Activated CD8-positive, alpha-beta T cell treated with anti-CD3 and anti-CD28 coated beads, Interleukin-2, amount 10 ng/mL, durations not matched to agents 7 days and 5 days (primary cell): ENCODE measurements around the gene C17orf100. TPM values are rescaled to one million over a fixed set of nuclear protein-coding genes. Genes with fewer than 3 reads are reported as not detected.
"Not testable (repeated sequence)": the region's sequence is repeated elsewhere in the genome, so short reads cannot be mapped to it uniquely, and the experiment has no call there.

Source experiments
- ATAC-seq: fragments of 150-1000 bp; cut with Tn5 transposase; one replicate; pipeline ENCODE4 v1.10.0; 2021; ENCODE audit warnings: moderate library complexity
- CTCF ChIA-PET: fragments of 350-600 bp; sonication (Branson Sonifier 250); formaldehyde crosslinking; loops from one replicate; lab custom pipeline; 2021; ENCODE audit warnings: antibody characterized with exemption; lab: Charles Lee
- POLR2A ChIA-PET: fragments of 350-600 bp; sonication (Branson Sonifier 250); formaldehyde crosslinking; loops from one replicate; lab custom pipeline; 2021; ENCODE audit warnings: antibody characterized with exemption; lab: Charles Lee
- DNase-seq: peaks from one replicate; pipeline ENCODE4 v3.0.0-alpha.2; 2020
- H3K27ac Mint-ChIP-seq: one replicate; pipeline ENCODE4 v1.8.0; 2021; ENCODE audit warnings: mild to moderate bottlenecking, mixed read lengths
- H3K27me3 Mint-ChIP-seq: one replicate; pipeline ENCODE4 v1.8.0; 2021; ENCODE audit warnings: low read depth, mixed read lengths
- H3K36me3 Mint-ChIP-seq: one replicate; pipeline ENCODE4 v1.8.0; 2021; ENCODE audit warnings: low read depth, mixed read lengths
- H3K4me1 Mint-ChIP-seq: one replicate; pipeline ENCODE4 v1.8.0; 2021; ENCODE audit warnings: low read depth, mixed read lengths
- H3K4me3 Mint-ChIP-seq: one replicate; pipeline ENCODE4 v1.8.0; 2021; ENCODE audit warnings: mild to moderate bottlenecking, mixed read lengths
- H3K9me3 Mint-ChIP-seq: one replicate; pipeline ENCODE4 v1.8.0; 2022; ENCODE audit warnings: mixed read lengths; ENCODE audit not compliant: insufficient read depth
- total RNA-seq, 2 experiments: library from RNA; stranded (reverse); gene quantifications; one replicate each; pipeline ENCODE4 v1.2.3, GENCODE V29; 2021

C17orf100 gene
- total RNA-seq, 2 experiments from 2014 or later, result 0.92 to 1.5 TPM

DNA sequence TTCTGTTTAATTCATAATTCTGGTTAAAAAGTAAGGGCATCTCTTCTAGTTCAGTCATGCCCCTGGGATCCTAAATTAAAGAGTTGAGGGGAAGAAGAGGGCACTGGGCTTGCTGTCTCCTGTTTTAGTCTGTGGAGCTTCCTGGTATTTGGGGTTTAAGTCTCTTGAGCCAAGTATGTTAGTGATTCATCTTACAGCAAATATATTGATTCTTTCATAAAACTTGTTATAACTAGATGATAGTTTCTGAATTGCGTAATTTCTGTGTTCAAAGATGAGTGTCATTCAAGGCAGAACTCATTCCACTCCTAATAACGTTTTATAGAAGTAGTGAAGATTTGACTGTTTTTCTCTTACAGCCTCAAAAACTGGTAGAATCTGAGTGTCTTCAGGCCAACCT, 9.0 kb upstream of the C17orf100 start:
- no peaks in the 10 kb centered on the region for H3K27me3 Mint-ChIP-seq
- no peak for ATAC-seq
- peak overlapping the region; percentile 57 for H3K27ac Mint-ChIP-seq
- H3K9me3 Mint-ChIP-seq, result no peaks in the 10 kb centered on the region
- DNase-seq, result no peak
- H3K36me3 Mint-ChIP-seq, result peaks cover 48% of the 10 kb centered on the region
- H3K4me1 Mint-ChIP-seq, result peaks cover 65% of the 10 kb centered on the region
- ChIA-PET POLR2A (interaction anchor here (4.9 kb wide), 1 partner anchor 8 kb away, joined by 36 read pairs; the partner anchor contains the start of genes C17orf100 and MED31), CTCF (interaction anchor here (1.2 to 1.3 kb wide), 2 partner anchors 18 to 24 kb away, joined by 3 read pairs; no protein-coding TSS in a partner anchor)
- H3K4me3 Mint-ChIP-seq, result peak overlapping the region; percentile 94

DNA sequence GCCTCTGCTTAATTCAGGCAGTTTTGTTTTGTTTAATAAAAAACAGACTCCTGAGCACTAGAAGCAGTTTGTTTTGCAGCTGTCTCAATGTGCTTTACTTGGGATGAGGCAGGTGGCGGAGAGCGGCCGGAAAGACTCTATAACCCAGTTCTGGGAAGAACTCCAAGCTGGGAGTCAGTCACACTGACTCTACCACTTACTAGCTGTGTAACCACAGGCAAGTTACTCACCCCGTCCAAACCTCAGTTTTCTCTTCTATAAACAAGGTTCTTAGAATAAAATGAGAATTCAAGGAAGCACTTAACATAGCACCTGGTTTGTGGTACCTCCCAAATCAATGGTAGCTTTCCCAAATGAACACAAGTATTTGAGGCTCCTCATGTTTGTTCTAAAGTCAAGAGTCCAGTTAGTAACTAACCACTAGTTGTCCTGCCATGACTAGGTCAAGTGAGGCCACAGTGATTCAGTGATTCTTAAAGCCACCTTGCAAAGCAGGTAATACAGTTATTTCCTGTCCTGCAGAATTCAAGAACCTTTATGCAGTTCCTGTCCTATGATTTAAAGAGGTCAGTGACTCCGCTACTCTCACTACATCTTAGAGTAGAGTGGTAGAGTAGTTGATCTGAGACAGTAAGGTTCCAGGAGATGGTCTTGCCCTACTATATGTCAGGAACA, 8.0 kb upstream of the C17orf100 start:
- no peaks in the 10 kb centered on the region for H3K27me3 Mint-ChIP-seq
- DNase-seq (no peak), ATAC-seq (no peak)
- H3K36me3 Mint-ChIP-seq, result peaks cover 58% of the 10 kb centered on the region
- no peaks in the 10 kb centered on the region for H3K9me3 Mint-ChIP-seq
- ChIA-PET CTCF (no interaction called here), POLR2A (no interaction called here)
- no peak overlapping the region for H3K27ac Mint-ChIP-seq
- no peak overlapping the region for H3K4me3 Mint-ChIP-seq
- H3K4me1 Mint-ChIP-seq, result peaks cover 64% of the 10 kb centered on the region

DNA sequence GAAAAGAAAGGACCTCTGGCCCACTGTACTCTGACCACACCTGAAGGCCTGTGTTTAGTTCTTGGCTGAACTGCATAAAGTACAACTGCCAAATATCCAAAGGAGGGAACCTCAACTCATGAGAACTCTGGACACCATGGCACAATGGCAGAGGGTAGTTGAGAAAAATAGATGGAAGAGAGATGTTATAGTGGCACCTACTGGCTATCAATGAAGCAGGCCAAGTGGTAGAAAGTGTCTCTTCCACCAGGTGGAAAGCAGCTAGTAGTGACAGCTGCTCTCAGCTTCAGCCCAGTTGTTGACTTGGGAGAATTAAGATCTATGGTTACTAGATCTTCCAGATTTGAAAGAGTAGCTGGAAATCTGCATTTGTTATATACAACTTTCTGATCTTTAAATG, 3.4 kb upstream of the C17orf100 start:
- Mint-ChIP-seq H3K4me1 (peaks cover 59% of the 10 kb centered on the region), H3K27me3 (no peaks in the 10 kb centered on the region), H3K27ac (no peak overlapping the region), H3K9me3 (no peaks in the 10 kb centered on the region), H3K36me3 (peaks cover 52% of the 10 kb centered on the region), H3K4me3 (no peak overlapping the region)
- ChIA-PET CTCF (interaction anchor here (0.6 to 2.4 kb wide), 11 partner anchors 10 to 176 kb away, joined by 3 to 24 read pairs (median 3); a partner anchor contains a TSS), POLR2A (no interaction called here)
- DNase-seq (no peak), ATAC-seq (no peak)

DNA sequence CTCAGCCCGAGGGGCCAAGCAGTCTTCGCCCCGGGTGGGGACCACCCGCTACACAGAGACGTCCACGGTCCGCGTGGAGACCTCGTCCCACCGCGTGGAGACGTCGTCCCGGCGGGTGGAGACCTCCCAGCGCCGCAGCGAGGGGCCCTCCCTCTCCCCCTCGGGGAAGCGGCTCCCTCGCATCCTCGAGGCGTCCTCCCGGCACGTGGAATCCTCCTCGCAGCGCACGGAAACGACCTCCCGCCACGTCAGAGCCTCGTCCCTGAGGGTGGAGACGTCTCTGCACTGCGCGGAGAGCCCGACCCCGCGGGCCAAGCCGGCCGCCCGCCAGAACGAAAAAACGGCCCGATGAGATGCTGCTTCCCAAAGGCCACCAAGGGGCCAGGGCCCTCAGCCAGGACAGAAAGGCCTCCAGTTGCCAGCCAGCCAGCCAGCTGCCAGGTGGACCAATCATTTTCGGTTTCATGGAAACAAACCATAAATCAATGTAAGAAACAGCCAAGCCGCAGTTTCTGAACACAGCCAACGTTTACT, 424 bp downstream of the C17orf100 start:
- Mint-ChIP-seq H3K4me3 (peak overlapping the region; percentile 97), H3K27ac (no peak overlapping the region), H3K36me3 (peaks cover 31% of the 10 kb centered on the region), H3K27me3 (peaks cover 21% of the 10 kb centered on the region), H3K4me1 (peaks cover 51% of the 10 kb centered on the region), H3K9me3 (no peaks in the 10 kb centered on the region)
- ATAC-seq, result peak; percentile 7
- POLR2A ChIA-PET, result interaction anchor here (0.6 to 2.8 kb wide), 4 partner anchors 12 to 179 kb away, joined by 3 to 36 read pairs (median 10); partner anchors contain the start of genes KIAA0753, TXNDC17 and XAF1
- peak; percentile 47 for DNase-seq
- CTCF ChIA-PET, result interaction anchor here (0.8 to 1.3 kb wide), 3 partner anchors 10 to 178 kb away, joined by 3 to 7 read pairs (median 5); partner anchors contain the start of gene TXNDC17

DNA sequence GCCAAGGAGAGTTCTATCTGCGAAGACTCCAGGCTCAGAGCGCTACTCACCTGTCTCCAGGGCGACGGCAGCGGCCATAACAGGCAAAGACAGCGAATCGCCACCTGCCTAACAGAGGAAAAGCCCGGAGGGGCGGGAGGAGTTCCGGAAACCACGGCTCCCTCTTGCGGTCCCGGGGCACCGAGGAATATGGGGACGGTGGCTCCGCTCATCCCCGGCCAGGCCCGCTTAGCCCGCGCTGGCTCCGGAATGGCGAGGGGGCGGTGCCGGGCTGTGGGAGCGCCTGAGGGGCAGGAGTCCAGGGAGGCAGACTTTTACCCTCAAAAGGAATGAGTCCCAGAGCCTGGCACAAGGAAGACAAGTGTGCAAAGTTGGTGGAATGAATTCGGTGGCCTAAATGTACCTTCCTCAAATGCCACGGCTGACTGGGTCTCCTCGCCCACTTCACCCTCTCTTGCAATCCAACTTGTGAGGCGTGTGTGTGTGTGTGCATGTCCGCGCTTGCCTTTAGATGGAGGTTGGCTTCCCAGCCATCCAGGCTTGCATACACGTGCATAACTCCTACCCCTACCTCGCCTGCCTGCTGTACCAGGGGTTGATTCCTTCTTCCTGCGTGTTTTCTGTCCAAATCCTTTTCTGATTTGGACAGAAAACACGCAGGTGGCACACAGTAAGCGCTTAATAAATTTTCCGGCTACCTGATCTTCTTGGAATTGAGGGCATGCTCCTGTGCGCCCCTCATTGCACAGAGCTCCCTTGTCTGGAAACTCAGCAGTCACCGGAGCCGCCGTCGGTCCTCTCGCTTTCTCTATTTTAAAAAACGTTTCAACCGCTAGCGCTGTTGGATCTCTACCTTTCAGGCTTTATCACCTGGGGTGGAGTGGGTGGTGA, 3.5 kb downstream of the C17orf100 start:
- Mint-ChIP-seq H3K9me3 (no peaks in the 10 kb centered on the region), H3K27me3 (peaks cover 23% of the 10 kb centered on the region), H3K4me3 (peak overlapping the region; percentile 54), H3K27ac (no peak overlapping the region), H3K4me1 (peaks cover 48% of the 10 kb centered on the region), H3K36me3 (peaks cover 12% of the 10 kb centered on the region)
- ChIA-PET POLR2A (no interaction called here), CTCF (no interaction called here)
- no peak for DNase-seq
- no peak for ATAC-seq

DNA sequence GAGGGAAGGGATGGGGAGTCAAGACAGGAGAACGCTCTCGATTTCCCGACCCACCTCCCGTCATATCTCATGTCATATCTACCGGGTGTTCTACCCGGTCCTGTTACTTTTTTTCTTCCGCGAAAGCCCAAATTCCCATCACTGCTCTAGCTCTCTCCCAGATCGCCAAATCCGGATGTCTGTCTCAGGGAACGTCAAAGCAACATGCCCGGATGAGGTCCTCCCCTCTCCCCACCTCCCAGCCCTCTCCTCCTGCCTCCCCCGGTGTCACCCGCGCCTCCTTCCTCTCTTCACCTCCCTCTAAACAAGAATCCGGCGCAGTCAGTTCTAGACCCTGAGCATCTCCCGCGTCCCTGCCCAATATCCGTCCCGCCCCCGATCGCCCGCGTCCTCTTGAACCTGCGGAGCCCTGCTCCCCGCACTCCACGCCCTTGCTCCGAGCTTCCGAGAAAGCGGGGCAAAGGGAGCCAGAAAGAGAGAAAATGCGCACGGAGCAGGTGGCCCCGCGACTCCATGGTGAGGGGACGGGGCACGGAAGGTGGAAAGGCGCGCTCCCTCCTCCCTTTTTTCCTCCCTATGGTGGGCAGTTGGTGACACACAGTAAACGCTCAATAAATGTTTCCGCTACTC, 4.3 kb downstream of the C17orf100 start:
- H3K27ac Mint-ChIP-seq, H3K36me3 Mint-ChIP-seq, CTCF ChIA-PET, ATAC-seq, POLR2A ChIA-PET, DNase-seq, H3K9me3 Mint-ChIP-seq: not testable (repeated sequence)
- H3K4me3 Mint-ChIP-seq, result peak overlapping the region; percentile 54
- peaks cover 51% of the 10 kb centered on the region for H3K4me1 Mint-ChIP-seq
- peaks cover 23% of the 10 kb centered on the region for H3K27me3 Mint-ChIP-seq

DNA sequence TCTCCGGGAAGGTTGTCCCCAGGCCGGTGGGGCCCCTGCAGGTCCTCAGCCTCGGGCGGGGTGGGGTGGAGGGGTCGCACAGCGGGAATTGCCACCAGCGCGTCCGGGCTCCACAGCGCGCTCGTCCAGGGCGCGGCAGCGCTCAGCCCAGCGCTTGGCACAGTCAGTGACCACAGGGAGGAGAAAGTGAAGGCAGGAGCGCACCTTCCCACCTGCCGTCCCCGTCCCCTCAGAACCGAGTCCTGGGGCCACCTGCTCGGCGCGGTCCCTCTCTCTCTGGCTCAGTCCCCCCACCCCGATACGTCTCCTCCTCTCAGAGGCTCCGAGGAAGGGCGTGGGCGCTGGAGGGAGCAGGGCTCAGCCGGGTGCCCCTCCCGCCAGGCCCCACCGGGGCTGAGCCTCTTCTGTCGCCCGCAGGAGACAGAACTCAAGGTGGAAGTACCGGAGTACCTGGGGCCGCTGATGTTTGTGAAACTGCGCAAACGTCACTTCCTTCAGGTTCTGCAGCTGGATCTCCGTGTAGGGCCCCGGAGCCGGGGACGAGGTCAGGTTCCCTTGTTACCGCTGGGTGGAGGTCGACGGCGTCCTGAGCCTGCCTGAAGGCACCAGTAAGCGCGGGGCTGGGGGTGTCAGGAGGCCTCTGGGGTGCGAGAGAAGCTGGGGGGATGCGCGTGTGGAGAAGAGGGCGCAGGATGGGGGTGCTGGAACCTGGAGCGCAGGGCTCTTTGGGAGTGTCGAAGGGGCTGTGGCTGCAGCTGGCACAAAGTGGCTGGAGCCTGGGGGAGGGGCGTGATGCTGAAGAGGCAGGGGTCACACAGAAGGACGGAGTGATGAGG, 5.5 kb downstream of the C17orf100 start:
- H3K4me3 Mint-ChIP-seq, result peak overlapping the region; percentile 86

DNA sequence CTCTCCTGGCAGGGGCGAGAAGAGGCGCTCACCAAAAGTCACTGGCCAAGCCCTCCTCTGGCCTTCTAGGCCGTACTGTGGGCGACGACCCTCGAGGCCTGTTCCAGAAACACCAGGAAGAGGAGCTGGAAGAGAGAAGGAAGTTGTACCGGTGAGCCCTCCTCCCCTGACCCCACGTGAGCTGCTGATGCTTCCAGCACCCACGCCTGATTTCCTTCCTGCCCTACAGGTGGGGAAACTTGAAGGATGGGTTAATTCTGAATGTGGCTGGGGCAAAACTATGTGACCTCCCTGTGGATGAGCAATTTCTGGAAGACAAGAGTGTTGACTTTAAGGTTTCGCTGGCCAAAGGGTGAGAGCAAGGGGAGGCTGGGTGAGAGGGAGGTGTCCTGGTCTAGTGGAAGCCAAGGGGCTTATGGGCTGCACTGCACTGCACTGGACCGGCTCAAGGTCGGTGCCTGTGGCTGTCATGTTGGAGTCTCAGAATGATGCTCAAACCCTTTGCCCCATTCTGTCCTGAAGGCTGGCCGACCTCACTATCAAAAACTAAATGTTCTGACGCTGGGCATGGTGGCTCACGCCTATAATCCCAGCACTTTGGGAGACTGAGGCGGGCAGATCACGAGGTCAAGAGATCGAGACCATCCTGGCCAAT, 6.2 kb downstream of the C17orf100 start:
- ATAC-seq, result no peak

More for the DNA sequence above, 5.5 kb downstream of the C17orf100 start:
- ATAC-seq (peak; percentile 82), DNase-seq (peak; percentile 71)
- Mint-ChIP-seq H3K4me1 (peaks cover 58% of the 10 kb centered on the region), H3K27me3 (peaks cover 23% of the 10 kb centered on the region), H3K27ac (peak overlapping the region; percentile 81)
- CTCF ChIA-PET, result interaction anchor here (0.9 kb wide), 1 partner anchor 10 kb away, joined by 4 read pairs; no protein-coding TSS in a partner anchor
- POLR2A ChIA-PET, result interaction anchor here (1.3 kb wide), 1 partner anchor 17 kb away, joined by 3 read pairs; no protein-coding TSS in a partner anchor
- H3K36me3 Mint-ChIP-seq, H3K9me3 Mint-ChIP-seq: not testable (repeated sequence)

DNA sequence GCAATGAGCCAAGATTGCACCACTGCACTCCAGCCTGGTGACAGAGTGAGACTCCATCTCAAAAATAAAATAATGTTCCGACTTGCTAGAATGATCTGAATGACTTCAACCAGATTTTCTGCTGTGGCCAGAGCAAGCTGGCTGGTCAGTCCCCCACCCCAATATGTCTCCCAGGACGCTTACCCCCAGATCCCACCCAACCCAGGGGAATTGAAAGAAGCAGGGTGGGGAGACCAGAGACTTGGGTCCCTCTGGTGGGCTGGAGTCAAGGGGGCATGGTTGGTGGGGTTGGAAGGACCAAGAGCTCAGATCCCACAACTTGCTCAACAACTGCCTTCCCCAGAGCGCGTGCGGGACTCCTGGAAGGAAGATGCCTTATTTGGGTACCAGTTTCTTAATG, 6.8 kb downstream of the C17orf100 start:
- DNase-seq, H3K27ac Mint-ChIP-seq, POLR2A ChIA-PET, H3K9me3 Mint-ChIP-seq, H3K36me3 Mint-ChIP-seq, ATAC-seq: not testable (repeated sequence)
- Mint-ChIP-seq H3K4me1 (peaks cover 51% of the 10 kb centered on the region), H3K4me3 (peak overlapping the region; percentile 9), H3K27me3 (peaks cover 28% of the 10 kb centered on the region)
- CTCF ChIA-PET, result interaction anchor here (1.4 kb wide), 1 partner anchor 363 kb away, joined by 3 read pairs; no protein-coding TSS in a partner anchor

More for the DNA sequence above, 6.2 kb downstream of the C17orf100 start:
- Mint-ChIP-seq H3K27ac (peak overlapping the region; percentile 81), H3K4me1 (peaks cover 55% of the 10 kb centered on the region), H3K36me3 (peaks cover 8% of the 10 kb centered on the region), H3K27me3 (peaks cover 30% of the 10 kb centered on the region), H3K4me3 (peak overlapping the region; percentile 86), H3K9me3 (no peaks in the 10 kb centered on the region)
- no peak for DNase-seq
- ChIA-PET CTCF (interaction anchor here (0.9 kb wide), 1 partner anchor 9 kb away, joined by 4 read pairs; no protein-coding TSS in a partner anchor), POLR2A (interaction anchor here (1.3 kb wide), 1 partner anchor 18 kb away, joined by 3 read pairs; no protein-coding TSS in a partner anchor)

DNA sequence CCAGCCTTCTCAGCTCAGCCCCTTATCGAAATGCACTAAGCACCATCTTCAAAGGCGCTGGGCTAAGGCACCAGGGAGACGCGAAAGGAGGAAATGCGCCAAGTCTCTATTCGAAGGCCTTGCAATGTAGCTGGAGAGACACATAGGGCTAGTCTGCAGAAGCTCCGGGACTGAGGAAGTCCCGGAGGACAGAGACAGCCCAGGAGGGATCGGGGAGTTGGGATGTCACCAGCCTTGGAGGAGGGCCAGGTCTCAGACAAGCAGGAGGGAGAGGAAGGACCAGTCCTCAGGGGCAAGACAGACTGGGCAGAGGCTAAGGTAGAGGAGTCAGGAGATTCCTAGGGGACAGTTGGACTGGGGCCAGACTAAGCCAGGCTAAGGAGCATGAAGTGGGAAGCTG, 8.5 kb downstream of the C17orf100 start:
- Mint-ChIP-seq H3K27ac (no peak overlapping the region), H3K4me3 (no peak overlapping the region), H3K36me3 (peaks cover 5% of the 10 kb centered on the region), H3K4me1 (peaks cover 44% of the 10 kb centered on the region), H3K9me3 (no peaks in the 10 kb centered on the region), H3K27me3 (peaks cover 22% of the 10 kb centered on the region)
- CTCF ChIA-PET, result no interaction called here
- ATAC-seq, result no peak
- POLR2A ChIA-PET, result interaction anchor here (0.6 to 1.1 kb wide), 2 partner anchors 98 to 1514 kb away, joined by 3 read pairs; no protein-coding TSS in a partner anchor
- no peak for DNase-seq
